Measurements from ENCODE around the gene THSD4.

- TF ChIP-seq YY1 (IDR thresholded peaks at IDR 0.05; ENCODE audit: borderline replicate concordance in 1 of 3, control insufficient read depth in 1 of 3, extremely low read depth in 1 of 3, insufficient read depth in 3 of 3, insufficient read length in 1 of 3, insufficient replicate concordance in 2 of 3, low read depth in 1 of 3, low read length in 2 of 3) (no peak), CHCHD3 (CRISPR knock-in tag; IDR thresholded peaks at IDR 0.05) (no peak), RFX1 (IDR thresholded peaks at IDR 0.05) (no peak)
Observed at GRCh38 chr15:71352765-71353164, 237.5 kb downstream of the THSD4 start.
